Thyroid gland (tissue), 4 donors: ENCODE data around the gene ZAP70. TPM values are rescaled to one million over a fixed set of nuclear protein-coding genes. Genes with fewer than 3 reads are reported as not detected.
"Not testable (repeated sequence)": the region's sequence is repeated elsewhere in the genome, so short reads cannot be mapped to it uniquely, and the experiment has no call there.

Source experiments
- DNase-seq, 2 donors: peaks; one replicate each; pipeline ENCODE4 v3.0.0-alpha.2; 2019
- H3K27ac ChIP-seq, 3 donors: fragments of 200-600 bp; sonication (generic); 1 replicate in 2 of 3; 2 replicates in 1 of 3; pipeline ENCODE4 v1.5.1; 2016 to 2019; ENCODE audit warnings: mild to moderate bottlenecking in 1 of 3, moderate library complexity in 1 of 3
- H3K27me3 ChIP-seq: fragments of 200-600 bp; sonication (generic); one replicate; pipeline ENCODE4 v1.5.1; 2019
- H3K36me3 ChIP-seq, 2 donors: fragments of 200-600 bp; sonication (generic); one replicate each; pipeline ENCODE4 v1.5.1; 2016 to 2019
- H3K4me1 ChIP-seq, 2 donors: fragments of 200-600 bp; sonication (generic); one replicate each; pipeline ENCODE4 v1.5.1; 2017 to 2019
- H3K4me3 ChIP-seq, 3 donors: fragments of 200-600 bp; sonication (generic); replicated peaks in 1 of 3; 1 replicate in 2 of 3; 2 replicates in 1 of 3; pipeline ENCODE4 v1.5.1; 2016; ENCODE audit warnings: mild to moderate bottlenecking in 1 of 3
- H3K9me3 ChIP-seq: fragments of 200-600 bp; sonication (generic); one replicate; pipeline ENCODE4 v1.5.1; 2017
- POLR2A ChIP-seq, 2 donors: fragments of 450-650 bp; IDR thresholded peaks; one replicate each; pipeline ENCODE4 v1.6.1; 2017; ENCODE audit warnings: antibody characterized with exemption in 2 of 2, mild to moderate bottlenecking in 2 of 2, moderate library complexity in 1 of 2
- WGBS, 2 donors: methylation state at CpG; one replicate each; pipeline ENCODE4 v1.1.5; 2017; 5-methylcytosine and 5-hydroxymethylcytosine counted together
- intact Hi-C: fragments of 100-400 bp; cut with DNase I; formaldehyde crosslinking; loops from one replicate; pipeline ENCODE4 v1.15.1; 2023
- total RNA-seq, 4 donors: library from RNA; depleted of rRNA; stranded (reverse); fragments of >200 nt; gene quantifications; one replicate each; pipeline ENCODE4 v1.2.3, GENCODE V29; 2016
- TF ChIP-seq, protein P1 (sequence below), 6 experiments: fragments of 200-600 bp in 3 of 6; fragments of 450-650 bp in 3 of 6; sonication (generic) in 3 of 6; IDR thresholded peaks; one replicate each; pipeline ENCODE4 v1.5.1; 2016 to 2019; ENCODE audit warnings: antibody characterized with exemption in 6 of 6, mild to moderate bottlenecking in 2 of 6, inconsistent platforms in 1 of 6, moderate library complexity in 1 of 6

Gene ZAP70
- total RNA-seq, 4 donors from 2014 or later, result 4.0 to 7.6 (median 4.4) TPM

DNA sequence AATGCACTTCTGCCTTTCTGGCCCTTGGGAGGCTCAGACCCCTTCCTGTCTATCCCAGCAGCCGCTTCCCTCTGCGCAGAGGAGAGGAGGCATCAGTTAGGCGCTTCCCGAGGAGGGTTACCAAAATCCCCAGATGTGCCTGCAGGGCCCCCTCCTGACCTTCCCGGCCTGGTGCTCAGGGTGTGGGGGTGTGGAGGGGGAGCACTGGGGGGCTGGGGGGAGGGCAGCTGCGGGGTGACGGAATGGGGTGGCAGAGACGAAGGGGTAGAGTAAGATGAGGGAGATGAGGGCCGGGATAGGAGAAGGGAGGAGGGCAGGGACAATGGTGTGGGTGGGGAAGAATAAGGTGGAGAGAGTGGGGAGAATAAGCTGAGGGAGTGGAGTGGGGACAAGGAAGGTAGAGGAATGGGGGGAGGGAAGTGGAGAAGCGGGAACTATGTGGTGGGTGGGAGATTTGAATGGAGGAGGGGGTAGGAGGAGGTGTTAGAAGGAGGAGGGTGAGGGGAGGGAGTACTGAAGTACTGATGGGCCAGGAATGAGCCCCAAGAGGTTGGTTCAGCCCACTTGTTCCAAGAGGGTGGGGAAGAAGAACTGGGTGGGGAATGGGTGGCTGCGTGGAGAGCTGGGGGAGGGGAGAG lies 6.5 kb upstream of the ZAP70 start:
- 67 to 70% methylated on average over 11 of the region's 11 CpGs for WGBS, 2 donors

DNA sequence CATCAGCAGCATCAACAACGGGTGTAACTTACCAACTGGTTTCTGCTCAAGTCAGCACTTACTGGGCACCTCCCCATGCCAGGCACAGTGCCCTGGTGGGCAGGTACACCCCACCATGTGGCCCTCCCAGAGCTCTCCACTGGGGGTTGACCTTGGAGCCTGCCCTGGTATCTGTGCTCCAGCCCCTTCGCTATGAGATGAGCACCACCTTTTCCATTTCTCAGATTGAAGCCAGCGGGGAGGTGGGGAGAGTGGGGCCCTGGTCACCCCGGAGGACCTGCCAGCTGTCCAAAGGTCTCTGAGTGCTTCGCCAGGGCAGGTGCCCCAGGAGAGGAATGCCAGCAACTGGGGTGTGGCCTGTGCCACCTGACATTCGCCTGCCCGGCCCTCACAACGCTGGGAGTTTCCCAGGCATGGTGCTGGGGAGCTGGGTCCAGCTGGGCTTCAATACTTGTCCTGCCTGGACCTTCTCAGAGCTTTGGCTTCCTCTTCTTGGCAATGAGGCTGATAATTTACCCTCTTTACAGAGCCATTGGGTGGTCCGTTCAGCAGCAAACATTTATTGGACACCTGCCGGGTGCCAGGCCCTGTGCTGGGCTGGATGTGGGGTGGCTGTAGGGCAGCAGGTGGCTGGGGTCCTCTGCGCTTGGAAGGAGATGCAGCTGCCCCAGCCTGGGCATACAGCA lies 5.9 kb upstream of the ZAP70 start:
- DNase-seq, result no peak
- 82% methylated on average over 2 to 7 of the region's 11 CpGs for WGBS, 2 donors

More for the DNA sequence above, 6.5 kb upstream of the ZAP70 start:
- no peak for DNase-seq
- Histone ChIP-seq H3K4me1 (no peaks in the 10 kb centered on the region), H3K27me3 (no peaks in the 10 kb centered on the region), H3K4me3 (no peak overlapping the region), H3K27ac (no peak overlapping the region), H3K36me3 (no peaks in the 10 kb centered on the region), H3K9me3 (no peaks in the 10 kb centered on the region)
- intact Hi-C loops, result no loop called here
- TF ChIP-seq, protein P1, sequence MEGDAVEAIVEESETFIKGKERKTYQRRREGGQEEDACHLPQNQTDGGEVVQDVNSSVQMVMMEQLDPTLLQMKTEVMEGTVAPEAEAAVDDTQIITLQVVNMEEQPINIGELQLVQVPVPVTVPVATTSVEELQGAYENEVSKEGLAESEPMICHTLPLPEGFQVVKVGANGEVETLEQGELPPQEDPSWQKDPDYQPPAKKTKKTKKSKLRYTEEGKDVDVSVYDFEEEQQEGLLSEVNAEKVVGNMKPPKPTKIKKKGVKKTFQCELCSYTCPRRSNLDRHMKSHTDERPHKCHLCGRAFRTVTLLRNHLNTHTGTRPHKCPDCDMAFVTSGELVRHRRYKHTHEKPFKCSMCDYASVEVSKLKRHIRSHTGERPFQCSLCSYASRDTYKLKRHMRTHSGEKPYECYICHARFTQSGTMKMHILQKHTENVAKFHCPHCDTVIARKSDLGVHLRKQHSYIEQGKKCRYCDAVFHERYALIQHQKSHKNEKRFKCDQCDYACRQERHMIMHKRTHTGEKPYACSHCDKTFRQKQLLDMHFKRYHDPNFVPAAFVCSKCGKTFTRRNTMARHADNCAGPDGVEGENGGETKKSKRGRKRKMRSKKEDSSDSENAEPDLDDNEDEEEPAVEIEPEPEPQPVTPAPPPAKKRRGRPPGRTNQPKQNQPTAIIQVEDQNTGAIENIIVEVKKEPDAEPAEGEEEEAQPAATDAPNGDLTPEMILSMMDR (IDR thresholded peaks at IDR 0.05), result no peak
- TF ChIP-seq POLR2A (IDR thresholded peaks at IDR 0.05), result no peak

DNA sequence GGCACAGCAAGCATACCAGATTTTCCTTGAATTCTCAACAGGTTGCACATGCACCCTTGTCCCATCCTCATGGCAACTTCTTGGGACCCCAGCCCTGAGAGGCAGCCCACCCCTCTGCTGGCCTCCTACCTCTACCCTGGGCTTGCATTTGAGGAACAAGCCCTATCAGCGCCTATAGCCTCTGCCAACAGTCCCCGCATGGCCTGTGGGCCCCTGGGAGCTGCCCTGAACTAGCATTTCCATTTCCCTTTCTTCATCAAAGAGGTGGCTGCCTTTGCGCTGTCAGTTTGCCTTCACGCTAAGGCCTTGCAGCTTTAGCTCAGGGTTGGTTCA lies 5.4 kb upstream of the ZAP70 start:
- Histone ChIP-seq H3K4me1 (no peaks in the 10 kb centered on the region), H3K27ac (no peak overlapping the region), H3K27me3 (no peaks in the 10 kb centered on the region), H3K9me3 (no peaks in the 10 kb centered on the region), H3K36me3 (no peaks in the 10 kb centered on the region), H3K4me3 (no peak overlapping the region)
- TF ChIP-seq, protein P1 (IDR thresholded peaks at IDR 0.05), result no peak
- no peak for TF ChIP-seq POLR2A (IDR thresholded peaks at IDR 0.05)
- WGBS, 2 donors, result 69 to 80% methylated on average over 4 of the region's 4 CpGs
- intact Hi-C loops, result no loop called here
- DNase-seq, result no peak

More for the DNA sequence above, 5.9 kb upstream of the ZAP70 start:
- Histone ChIP-seq H3K4me3 (no peak overlapping the region), H3K4me1 (no peaks in the 10 kb centered on the region), H3K27ac (no peak overlapping the region), H3K36me3 (no peaks in the 10 kb centered on the region), H3K9me3 (no peaks in the 10 kb centered on the region), H3K27me3 (no peaks in the 10 kb centered on the region)
- TF ChIP-seq, protein P1 (IDR thresholded peaks at IDR 0.05), result no peak
- no peak for TF ChIP-seq POLR2A (IDR thresholded peaks at IDR 0.05)
- intact Hi-C loops, result no loop called here

DNA sequence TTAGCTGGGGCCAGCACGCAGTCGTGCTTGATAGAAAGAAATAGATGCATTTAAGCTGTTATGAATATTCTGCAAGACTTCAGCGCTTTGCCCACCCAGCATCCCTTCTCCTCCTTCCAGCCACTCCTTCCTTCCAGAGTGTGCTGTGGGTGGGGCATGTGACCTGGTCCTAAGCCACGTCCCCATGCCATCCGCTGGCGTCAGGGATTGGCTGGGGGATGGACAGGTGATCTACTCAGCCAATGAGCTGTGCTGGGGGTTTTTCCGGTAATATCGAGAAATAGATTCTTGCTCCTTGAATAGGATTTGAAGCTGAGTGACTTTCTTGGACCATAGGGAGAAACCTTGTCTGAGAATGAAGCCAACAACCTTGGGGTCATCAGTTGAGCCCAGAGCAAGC lies 4.8 kb upstream of the ZAP70 start:
- Histone ChIP-seq H3K36me3 (no peaks in the 10 kb centered on the region), H3K9me3 (no peaks in the 10 kb centered on the region), H3K27me3 (no peaks in the 10 kb centered on the region), H3K4me3 (no peak overlapping the region), H3K4me1 (no peaks in the 10 kb centered on the region), H3K27ac (no peak overlapping the region)
- 80 to 91% methylated on average over 5 to 8 of the region's 8 CpGs for WGBS, 2 donors
- intact Hi-C loops, result no loop called here
- TF ChIP-seq POLR2A (IDR thresholded peaks at IDR 0.05), result no peak
- TF ChIP-seq, protein P1 (IDR thresholded peaks at IDR 0.05), result no peak
- DNase-seq, result no peak

DNA sequence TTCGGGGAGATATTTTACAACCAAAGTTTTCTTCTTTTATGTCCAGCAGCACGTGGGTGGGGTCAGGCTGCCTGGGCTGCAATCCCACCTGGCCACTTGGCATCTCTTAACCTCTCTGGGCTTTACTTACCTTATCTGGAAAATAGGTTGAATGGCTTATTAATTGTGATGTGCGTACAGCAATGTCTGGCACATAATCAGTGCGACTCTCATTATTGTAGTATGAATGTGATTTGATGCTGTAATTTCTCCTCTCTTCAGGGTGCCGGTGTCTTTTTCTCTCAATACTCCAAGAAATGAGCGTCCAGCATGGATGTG lies 2.0 kb upstream of the ZAP70 start:
- Histone ChIP-seq H3K9me3 (no peaks in the 10 kb centered on the region), H3K4me1 (no peaks in the 10 kb centered on the region), H3K36me3 (no peaks in the 10 kb centered on the region), H3K27ac (no peak overlapping the region), H3K4me3 (no peak overlapping the region), H3K27me3 (no peaks in the 10 kb centered on the region)
- intact Hi-C loops, result no loop called here
- TF ChIP-seq, protein P1 (IDR thresholded peaks at IDR 0.05), result no peak
- 80 to 87% methylated on average over 6 of the region's 6 CpGs for WGBS, 2 donors
- no peak for DNase-seq

DNA sequence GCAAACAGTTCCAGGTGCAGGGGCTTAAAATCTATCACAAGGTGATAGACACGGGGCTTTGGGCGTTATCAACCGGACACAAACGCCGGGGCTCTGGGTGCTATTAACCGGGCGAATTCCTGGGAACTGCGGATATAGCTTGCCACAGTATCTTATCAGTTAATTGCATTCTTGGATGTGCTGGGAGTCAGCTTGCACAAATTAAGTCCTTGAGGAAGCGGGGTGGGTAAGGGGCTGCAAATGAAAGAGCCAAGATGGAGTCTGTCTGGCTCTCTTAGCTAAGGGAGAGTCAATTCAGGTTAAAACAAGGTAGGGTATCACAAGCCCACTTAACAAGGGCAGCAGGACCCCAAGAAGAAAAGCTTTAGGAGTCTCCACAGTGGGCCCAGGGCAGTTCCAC lies 1.2 kb upstream of the ZAP70 start:
- intact Hi-C loops, H3K36me3 ChIP-seq, H3K9me3 ChIP-seq, DNase-seq, H3K4me3 ChIP-seq, H3K4me1 ChIP-seq, H3K27me3 ChIP-seq, H3K27ac ChIP-seq: not testable (repeated sequence)
- WGBS, 2 donors, result 57 to 58% methylated on average over 9 of the region's 9 CpGs
